GM12875 (cell line): ENCODE results near the gene SCD.

Experiments used
- H3K4me3 ChIP-seq: one replicate; pipeline ENCODE4 v1.5.1; 2011; ENCODE audit warnings: low read depth, low read length, control low read depth
- CTCF ChIP-seq: IDR thresholded peaks from 2 replicates; pipeline ENCODE4 v1.5.1; 2011; ENCODE audit warnings: low read depth, mild to moderate bottlenecking, control low read depth, inconsistent platforms, low read length, moderate library complexity, borderline replicate concordance; ENCODE audit not compliant: insufficient read depth

The SCD gene

GRCh38 chr10:100355086-100355485 is 8.1 kb downstream of the SCD start:
- no peak for TF ChIP-seq CTCF

GRCh38 chr10:100356067-100357017 is 9.3 kb downstream of the SCD start:
- H3K4me3 ChIP-seq: no peak overlapping the region
- no peak for TF ChIP-seq CTCF

More at GRCh38 chr10:100355086-100355485, 8.1 kb downstream of the SCD start:
- no peak overlapping the region for H3K4me3 ChIP-seq

GRCh38 chr10:100357059-100357858 is 10.2 kb downstream of the SCD start:
- no peak overlapping the region for H3K4me3 ChIP-seq
- no peak for TF ChIP-seq CTCF

GRCh38 chr10:100359030-100359432 is 12.0 kb downstream of the SCD start:
- no peak overlapping the region for H3K4me3 ChIP-seq
- no peak for TF ChIP-seq CTCF

- H3K4me3 ChIP-seq: no peak overlapping the region
- no peak for TF ChIP-seq CTCF
Observed at GRCh38 chr10:100359529-100360150, 12.6 kb downstream of the SCD start.

GRCh38 chr10:100360234-100360633 is 13.2 kb downstream of the SCD start:
- TF ChIP-seq CTCF: no peak

More at GRCh38 chr10:100360234-100360633, 13.2 kb downstream of the SCD start:
- H3K4me3 ChIP-seq: no peak overlapping the region
